Suppressor macrophage treated with lipopolysaccharide for 1 hour (primary cell): ENCODE measurements around the gene GLOD4.
A peak's percentile ranks its signal among the peaks of the same experiment; 100 is the strongest.
"Not testable (repeated sequence)": the region's sequence is repeated elsewhere in the genome, so short reads cannot be mapped to it uniquely, and the experiment has no call there.

Experiments used
- DNase-seq, 3 donors: peaks; one replicate each; pipeline ENCODE4 v3.0.0-alpha.2; 2020 to 2022

GLOD4 gene

DNA sequence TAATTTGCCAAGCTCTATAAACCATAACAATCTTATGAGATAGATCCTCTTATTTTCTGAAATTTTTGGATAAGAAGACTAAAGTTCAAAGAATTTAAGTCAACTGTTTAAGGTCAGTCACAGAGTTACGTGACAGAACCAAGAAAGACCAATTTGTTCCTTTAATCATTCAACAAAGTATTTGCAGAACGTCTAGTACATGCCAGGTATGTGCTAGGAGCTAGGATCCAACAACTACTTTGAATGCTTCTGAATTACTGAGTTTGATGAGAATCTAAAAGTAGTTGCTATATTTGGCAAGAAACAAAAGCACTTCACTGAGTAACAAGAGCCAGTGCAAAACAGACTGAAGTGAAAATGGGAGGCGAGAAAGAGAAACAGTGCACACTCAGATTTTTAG is 15.0 kb downstream of the GLOD4 start:
- peak in 1 of 3 donors; percentile 8 for DNase-seq

DNA sequence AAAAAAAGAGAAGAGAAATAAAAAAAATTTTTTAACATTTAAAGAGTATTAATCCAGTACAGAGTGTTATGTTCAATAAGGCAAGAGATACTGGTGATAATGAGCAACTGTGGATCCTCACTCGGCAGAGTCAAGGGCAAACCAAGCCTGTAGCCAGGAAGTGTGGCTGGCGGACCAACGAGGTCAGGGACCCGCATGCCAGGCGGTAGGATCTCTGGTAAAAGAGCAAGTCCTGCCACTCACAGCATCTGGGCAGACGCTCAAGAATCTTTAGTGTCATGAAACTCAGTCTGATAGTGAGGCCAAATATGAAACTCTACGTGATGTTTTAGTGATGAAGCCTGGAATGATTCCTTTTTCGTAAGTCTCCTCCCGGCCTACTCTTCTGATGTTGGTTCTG is 21.7 kb downstream of the GLOD4 start:
- DNase-seq = no peak

DNA sequence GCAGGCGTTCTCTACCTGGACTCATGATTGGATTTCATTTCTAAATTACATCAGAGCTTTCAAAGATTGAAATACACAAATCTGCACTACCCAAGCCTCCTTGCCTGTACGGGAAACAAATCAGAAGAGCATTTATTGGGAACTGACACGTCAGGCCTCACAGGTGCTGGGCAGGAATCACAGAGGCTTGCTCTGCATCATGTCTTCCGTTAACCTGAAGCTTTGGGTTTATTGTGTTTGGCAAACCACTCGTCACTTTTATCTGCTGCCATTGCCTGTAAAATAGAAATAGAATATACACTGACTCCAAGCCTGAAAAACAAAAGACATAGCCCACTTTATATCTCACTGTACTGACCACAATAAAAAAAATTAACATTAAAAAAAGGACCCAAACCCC is 22.1 kb downstream of the GLOD4 start:
- no peak for DNase-seq

DNA sequence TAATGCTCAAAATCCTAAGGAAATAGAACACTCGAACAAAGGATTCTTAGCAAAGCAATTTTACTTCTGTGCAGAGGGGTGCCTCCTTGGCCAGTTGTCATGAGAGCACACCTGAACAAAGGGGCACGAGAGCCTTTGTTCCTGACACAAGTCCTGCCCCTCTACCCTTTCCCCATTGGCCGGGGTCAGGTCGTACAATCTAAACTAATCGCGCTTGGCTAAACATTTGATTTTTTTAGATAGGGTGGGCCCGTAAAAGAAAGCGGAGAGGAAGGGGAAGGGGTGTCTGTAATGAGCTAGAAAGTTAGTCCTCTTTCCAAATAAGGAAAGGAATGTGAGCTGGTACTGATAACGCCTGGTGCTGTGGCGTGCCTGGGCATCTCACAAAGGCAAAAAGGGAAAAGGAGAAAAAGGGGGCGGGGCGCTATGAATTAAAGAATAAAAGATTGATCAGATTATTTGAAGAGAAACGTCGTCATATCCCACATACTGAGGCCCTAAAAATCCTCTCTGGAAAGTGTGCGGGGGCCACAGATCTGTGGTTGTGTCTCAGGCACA is 26.0 kb downstream of the GLOD4 start:
- DNase-seq = not testable (repeated sequence)

DNA sequence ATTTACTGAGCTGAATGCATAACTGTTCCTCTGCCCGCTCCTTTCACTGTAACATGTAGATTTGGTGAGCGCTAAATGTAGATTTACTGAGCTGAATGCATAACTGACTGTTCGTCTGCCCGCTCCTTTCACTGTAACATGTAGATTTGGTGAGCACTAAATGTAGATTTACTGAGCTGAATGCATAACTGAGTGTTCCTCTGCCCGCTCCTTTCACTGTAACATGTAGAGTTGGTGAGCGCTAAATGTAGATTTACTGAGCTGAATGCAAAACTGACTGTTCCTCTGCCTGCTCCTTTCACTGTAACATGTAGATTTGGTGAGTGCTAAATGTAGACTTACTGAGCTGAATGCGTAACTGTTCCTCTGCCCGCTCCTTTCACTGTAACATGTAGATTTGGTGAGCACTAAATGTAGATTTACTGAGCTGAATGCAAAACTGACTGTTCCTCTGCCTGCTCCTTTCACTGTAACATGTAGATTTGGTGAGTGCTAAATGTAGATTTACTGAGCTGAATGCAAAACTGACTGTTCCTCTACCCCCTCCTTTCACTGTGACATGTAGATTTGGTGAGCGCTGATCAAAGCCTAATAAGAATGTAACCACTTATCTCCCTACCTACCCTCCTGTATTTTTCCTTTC is 26.6 kb downstream of the GLOD4 start:
- not testable (repeated sequence) for DNase-seq

DNA sequence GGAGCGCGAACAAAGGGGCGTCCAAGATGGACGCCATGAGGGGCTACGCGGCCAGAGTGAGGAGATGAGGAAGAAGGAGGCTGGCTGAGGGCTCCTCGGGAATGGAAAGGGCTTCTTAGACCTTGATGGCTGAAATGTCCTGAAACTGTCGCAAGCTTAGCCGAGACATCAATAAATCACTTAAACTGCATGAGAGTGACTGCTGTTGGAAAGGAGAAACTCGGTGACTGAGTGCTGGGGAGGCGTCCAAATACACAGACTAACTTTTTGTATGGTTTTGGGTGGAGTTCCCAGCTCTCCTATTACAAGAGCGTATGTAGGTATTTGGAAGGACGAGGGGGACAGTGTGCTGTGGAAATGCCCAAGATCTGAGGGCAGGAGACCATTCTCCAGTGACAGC is 28.7 kb downstream of the GLOD4 start:
- no peak for DNase-seq

DNA sequence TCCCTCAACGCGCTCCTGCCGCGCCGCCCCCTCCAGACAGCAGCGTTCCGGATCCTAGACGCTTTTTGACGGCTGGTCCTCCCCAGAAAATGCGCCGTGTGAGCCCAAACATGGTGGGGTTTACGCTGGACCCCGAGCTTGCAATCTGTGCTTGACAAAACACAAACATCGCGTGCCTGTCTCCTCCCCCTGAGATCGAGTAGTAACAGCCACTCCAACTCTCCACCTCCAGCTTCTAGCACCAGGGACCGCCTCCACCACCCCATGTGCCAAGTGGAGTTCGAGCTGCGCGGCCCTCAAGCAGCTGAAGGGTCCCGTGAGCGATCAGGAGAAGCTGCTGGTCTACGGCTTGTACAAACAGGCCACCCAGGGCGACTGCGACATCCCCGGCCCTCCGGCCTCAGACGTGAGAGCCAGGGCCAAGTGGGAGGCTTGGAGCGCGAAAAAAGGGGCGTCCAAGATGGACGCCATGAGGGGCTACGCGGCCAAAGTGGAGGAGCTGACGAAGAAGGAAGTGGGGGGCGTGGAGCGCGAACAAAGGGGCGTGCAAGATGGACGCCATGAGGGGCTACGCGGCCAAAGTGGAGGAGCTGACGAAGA is 29.4 kb downstream of the GLOD4 start:
- peak in 2 of 3 donors; percentile 18 to 29 for DNase-seq

DNA sequence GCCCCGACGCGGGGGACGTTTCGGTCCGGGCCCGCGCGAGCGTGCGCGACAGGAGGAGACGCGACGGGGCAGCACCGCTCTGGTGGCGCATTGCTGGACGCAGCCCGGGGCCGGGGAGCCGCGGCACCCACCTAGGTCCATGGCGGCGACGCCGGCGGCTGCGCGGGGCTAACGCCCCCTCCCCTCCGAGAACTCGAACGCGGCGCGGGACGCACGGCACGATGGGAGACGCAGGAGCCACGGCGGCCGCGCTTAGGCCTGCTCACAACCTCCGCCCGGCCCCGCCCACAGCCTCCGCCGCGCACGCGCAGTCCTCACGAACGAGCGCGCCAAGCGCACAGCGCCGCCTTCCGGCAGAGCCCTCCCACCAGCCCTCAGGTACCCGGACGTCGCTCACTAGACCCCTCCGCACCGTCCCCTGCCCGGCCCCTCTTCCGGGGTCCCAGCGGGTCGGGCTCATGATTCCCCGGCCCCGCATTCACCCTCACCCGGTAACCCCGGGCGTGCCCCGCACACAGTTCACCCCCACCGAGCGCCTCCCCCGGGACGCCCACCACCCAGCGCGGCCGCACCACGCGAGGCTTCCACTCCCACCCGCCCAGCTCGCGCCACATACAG is 30.0 kb downstream of the GLOD4 start, which contains the start of gene GEMIN4:
TSS of gene GEMIN4 (minus strand) at position 263 of the 618 bp plus-strand sequence. CDS start at position 141, 122 bp downstream.
- peak; percentile 90 to 97 (median 96) for DNase-seq

DNA sequence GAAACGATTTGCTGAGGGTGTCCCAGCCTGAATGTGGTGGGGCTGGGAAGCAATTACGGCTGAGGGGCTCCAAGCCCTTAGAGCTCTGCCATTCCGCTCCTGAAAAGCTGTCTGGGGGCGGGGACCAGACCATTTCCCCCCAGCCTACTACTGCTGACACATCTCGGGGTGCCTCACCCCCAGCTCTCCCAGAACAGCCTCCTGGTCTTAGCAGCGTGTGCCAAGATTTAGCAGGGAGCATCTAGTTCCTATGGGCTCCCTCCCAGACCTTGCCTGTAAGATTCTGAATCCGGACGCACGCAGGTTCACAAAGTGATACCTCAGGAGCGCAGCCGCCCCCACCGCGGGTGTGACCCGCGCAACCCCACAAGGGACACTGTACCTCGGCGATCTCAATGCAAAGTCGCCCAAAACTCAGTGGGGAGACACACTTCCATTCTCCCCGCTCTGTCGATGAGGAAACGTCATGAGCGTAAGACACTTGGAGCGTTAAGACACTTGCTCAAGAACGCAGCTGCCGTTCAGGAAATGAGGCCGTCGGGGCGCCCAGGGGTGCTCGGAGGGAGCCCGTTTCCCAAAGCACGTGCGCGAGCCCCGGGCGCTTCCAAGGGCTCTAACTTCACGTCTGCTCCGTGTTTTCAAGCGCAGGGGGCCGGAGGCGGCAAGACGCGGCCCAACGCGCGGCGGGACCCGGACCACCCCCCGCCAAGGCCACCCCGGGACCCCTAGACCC is 30.6 kb downstream of the GLOD4 start:
- DNase-seq = peak; percentile 66 to 71 (median 69)

DNA sequence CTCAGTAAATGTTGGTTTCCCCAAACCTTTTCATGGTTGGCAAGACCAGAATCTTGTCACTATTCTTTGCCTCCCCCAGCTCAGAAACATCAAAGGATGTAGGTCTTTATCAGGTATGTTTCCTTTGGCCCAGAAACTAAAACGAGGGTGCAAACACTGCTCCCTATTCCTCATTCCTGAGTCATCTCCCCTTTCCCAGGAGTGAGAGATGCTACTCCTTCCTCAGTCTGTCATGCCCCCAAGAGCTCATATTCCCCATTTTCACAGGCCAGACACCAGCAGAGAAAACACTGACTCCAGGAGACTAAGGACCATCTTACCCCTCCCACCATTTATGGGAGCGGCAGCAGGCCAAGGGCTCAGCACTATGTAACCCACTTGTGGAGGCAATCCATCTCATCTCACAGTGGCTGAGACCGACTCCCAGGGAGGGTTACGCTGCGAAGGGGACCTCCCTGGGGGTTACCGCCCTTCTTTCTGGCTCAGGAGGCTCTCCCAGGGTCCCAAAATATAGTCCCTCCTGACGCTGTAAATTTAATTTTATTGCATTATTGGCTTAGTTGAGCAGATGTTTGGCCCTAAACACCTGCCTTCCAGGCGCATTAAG is 31.5 kb downstream of the GLOD4 start:
- DNase-seq = no peak

DNA sequence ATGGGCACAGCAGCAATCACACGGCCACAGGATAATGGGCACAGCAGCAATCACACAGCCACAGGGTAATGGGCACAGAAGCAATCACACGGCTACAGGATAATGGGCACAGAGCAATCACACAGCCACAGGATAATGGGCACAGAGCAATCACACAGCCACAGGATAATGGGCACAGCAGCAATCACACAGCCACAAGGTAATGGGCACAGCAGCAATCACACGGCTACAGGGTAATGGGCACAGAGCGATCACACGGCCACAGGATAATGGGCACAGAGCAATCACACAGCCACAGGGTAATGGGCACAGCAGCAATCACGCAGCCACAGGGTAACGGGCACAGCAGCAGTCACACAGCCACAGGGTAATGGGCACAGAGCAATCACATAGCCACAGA is 32.7 kb downstream of the GLOD4 start:
- not testable (repeated sequence) for DNase-seq

DNA sequence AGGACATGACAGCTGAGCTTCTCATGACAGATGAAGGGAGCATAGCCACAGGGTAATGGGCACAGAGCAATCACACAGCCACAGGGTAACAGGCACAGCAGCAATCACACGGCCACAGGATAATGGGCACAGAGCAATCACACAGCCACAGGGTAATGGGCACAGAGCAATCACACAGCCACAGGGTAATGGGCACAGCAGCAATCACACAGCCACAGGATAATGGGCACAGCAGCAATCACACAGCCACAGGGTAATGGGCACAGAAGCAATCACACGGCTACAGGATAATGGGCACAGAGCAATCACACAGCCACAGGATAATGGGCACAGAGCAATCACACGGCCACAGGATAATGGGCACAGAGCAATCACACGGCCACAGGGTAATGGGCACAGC is 33.5 kb downstream of the GLOD4 start:
- DNase-seq = not testable (repeated sequence)

DNA sequence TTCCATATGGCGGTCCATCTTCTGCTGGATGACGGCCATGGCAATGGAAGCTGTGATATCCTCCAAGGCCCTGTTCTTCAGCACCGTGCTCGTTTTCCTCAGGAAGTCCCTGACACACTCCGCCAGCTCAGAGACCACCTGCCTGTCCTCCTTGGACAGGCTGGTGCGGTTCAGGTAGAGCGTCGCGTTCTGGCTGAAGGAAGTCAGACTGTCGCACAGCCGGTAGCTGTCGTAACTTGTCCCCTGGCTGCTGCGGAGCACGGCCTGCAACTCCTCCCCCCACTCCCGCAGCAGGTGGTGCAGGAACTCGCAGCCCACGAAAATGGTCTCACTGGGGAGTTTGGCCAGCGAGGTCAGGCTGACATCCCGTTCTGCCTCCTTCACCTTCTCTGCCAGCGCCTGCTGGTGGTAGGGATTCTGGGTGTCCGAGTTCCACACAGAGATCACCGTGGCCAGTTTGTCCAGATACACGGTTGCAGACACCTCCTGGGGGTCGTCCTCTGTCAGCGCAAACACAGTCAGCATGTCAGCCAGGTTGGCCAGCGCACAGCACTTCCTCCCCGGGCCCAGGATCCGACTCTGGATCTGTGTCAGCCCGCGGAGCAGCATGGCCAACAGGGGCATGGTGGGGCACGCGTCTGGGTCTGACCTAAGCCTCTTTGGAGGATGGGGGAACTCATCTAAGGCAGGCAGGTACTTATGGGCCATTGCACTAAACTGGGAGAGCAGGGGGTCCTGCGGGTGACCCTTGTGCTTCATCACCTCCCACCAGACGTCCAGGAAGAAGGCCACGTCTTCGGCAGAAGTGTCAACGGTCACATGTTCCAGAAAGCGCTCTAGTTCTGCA is 35.1 kb downstream of the GLOD4 start:
- DNase-seq = no peak

DNA sequence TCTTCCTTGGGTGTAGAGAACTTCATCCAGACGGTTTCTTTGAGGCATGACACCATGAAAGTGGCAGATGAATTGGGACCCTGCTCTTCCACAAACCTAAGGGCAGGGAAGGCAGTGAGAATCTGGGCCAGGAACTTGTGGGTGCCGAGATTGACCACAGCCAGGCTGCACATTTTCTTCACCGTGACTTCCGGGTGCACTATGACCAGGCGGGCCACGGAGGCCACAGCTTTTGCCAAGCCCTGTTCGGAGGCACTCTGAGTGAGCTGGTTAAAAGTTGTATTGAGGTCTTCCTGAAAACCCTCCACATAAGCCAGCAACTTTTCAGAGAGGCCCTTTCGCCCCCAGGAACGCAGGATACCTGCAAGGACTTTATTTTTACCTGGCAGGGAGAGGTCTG is 35.9 kb downstream of the GLOD4 start:
- no peak for DNase-seq

DNA sequence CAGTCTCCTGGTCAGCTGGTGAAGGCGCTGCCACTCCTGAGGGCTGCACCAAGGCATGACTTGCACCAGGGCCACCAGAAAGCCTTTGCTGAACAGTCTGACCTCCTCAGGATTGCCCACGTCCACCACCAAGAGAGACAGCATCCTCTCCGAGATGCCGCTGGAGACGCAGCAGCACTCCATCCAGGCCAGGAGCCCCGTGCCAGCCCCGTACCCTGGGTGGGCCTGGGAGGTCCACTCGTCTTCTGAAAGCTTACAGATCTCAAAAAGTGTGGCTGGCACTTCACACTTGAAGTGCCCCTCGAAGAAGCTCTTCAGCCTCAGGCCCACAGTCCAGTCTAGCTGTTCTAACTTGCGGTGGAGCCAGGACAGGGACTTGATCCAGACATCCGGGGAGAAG is 36.7 kb downstream of the GLOD4 start:
- no peak for DNase-seq

DNA sequence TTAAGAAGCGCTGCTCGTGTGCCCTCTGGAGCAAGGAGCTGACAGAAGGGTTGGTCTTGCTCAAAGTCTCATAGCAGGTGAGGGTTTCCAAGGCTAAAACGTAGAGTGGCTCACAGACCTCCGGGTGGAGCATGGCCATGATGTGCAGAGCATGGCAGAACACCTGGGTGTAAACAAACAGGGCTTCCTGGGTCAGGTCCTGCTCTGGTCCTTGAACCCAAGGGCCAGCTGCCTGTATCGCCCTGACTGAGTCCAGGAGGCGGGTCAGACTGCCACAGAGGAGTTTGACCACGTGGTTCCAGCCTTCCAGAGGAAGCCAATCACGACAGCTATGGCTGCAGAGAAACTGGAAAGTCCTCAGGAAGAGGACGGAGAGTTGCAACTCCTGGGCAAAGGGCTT is 37.1 kb downstream of the GLOD4 start:
- DNase-seq = no peak

DNA sequence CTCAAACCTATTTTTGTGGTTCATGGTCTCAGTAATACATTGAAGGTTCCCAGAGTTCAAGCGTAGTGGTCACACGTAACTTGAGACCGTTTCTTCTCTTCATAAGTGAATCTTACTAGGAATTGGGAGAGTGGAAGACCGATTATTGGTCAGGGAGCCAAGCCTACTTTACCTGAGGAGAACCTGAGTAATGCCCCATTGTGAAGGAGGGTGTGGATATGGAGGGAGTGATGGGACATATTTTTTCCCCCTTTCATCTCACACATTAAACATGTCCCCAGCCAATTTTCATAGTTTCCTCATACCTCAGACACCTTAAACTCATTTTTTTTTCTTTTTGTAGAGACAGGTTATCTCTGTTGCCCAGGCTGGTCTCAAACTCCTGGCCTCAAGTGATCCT is 38.9 kb downstream of the GLOD4 start:
- no peak for DNase-seq

DNA sequence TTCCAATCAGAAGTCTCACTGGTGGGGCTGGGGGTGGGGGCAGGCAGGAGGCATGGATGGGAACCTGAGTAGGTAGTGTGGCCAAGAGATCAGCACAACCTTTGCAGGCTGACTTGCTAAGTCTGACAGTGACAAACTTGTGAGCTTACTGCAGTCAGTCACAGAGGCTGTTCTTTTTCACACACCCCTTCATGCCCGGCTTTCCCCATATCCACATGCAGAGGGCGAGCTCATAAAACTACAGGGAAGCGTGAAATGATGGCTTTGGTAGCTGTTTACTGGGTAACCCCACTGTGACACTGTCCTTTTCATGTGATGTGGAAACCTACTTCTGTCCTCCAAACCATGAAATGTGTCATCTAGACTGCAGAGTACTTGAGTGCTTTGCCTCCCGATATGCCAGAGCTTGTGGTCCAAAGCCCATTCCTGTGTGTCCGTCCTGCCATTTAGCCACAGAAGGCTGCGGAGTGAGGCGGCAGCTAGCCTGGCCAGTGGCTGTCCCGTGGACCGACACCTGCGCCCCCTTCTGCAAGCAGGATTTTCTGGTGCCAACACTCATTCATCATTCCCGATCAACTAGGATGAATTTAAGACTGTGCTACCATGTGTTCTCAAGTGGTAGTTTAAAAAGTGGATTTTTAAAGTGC is 39.8 kb downstream of the GLOD4 start:
- DNase-seq = peak; percentile 24 to 46 (median 39)

DNA sequence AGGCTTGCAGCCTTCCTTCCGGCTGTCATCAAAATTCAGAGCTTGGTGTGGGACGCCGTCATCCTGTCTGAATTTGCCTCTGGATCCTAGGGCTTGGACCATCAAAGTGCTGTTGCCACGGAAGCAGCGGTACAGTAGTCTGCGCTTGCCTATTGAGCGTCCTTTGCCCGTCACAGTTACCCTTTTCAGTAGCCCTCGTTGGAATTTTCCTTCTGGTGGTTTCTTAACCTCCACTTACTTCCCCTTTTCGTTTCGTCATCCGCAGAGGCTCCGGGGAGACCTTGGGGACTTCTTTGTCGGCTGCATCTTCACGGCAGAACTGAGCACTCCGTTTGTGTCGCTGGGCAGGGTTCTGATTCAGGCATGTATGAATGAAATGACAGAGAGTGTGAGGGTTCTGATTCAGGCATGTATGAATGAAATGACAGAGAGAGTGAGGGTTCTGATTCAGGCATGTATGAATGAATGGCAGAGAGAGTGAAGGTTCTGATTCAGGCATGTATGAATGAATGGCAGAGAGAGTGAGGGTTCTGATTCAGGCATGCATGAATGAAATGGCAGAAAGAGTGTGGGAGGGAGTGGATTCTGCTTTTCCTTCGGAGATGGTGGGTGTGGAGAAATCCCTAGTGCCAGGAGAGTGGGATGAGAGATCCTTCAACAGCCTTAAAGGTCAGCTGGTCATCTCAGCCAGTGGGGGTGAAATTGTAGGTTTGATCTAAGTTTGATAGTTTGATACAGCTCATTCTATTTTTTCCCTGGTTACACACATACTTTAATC is 41.7 kb downstream of the GLOD4 start:
- DNase-seq = peak; percentile 95 to 99 (median 98)

DNA sequence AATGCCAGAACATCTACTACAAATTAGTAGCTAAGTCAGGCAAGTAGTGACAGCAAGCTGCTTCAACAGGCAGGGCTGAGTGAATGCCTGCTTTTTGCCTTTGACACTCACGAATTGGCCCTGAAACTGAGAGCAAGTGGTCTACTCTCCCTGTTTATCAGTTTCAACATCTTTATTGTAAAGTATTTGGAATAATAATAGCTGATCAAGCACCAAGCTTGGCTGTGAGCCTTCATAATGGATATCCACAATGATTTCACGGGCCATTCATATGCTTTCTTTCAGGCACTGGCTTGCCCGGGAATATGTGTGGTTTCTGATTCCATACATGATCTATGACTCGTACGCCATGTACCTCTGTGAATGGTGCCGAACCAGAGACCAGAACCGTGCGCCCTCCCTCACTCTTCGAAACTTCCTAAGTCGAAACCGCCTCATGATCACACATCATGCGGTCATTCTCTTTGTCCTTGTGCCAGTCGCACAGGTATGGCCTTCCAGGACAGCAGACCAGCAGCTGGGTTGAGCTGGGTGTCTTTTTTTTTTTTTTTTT is 44.4 kb downstream of the GLOD4 start:
- DNase-seq = no peak
